Central memory CD8-positive, alpha-beta T cell (primary cell): ENCODE results near the gene KNTC1.
"Not testable (repeated sequence)": the region's sequence is repeated elsewhere in the genome, so short reads cannot be mapped to it uniquely, and the experiment has no call there.

Source experiments
- ATAC-seq: fragments of 150-1000 bp; cut with Tn5 transposase; replicated peaks from 2 replicates; pipeline ENCODE4 v1.10.0; 2022; ENCODE audit warnings: mild to moderate bottlenecking, moderate FRiP score, moderate number of reproducible peaks; ENCODE audit not compliant: poor library complexity, severe bottlenecking; ENCODE audit errors: extremely low read depth
- DNase-seq, 2 donors: peaks; one replicate each; pipeline ENCODE4 v3.0.0; 2021; ENCODE audit warnings: low spot score in 2 of 2
- H3K27ac Mint-ChIP-seq: one replicate; pipeline ENCODE4 v1.8.0; 2022; ENCODE audit warnings: low read depth, mild to moderate bottlenecking, moderate library complexity, mixed read lengths
- H3K27me3 Mint-ChIP-seq: one replicate; pipeline ENCODE4 v1.8.0; 2022; ENCODE audit warnings: mixed read lengths
- H3K36me3 Mint-ChIP-seq: one replicate; pipeline ENCODE4 v1.8.0; 2022; ENCODE audit warnings: mild to moderate bottlenecking, moderate library complexity, mixed read lengths; ENCODE audit not compliant: insufficient read depth
- H3K4me1 Mint-ChIP-seq: one replicate; pipeline ENCODE4 v1.8.0; 2022; ENCODE audit warnings: mixed read lengths
- H3K4me3 Mint-ChIP-seq: one replicate; pipeline ENCODE4 v1.8.0; 2022; ENCODE audit warnings: mild to moderate bottlenecking, moderate library complexity, mixed read lengths
- H3K9me3 Mint-ChIP-seq: one replicate; pipeline ENCODE4 v1.8.0; 2022; ENCODE audit warnings: mixed read lengths

KNTC1 gene

GRCh38 chr12:122537021-122537420 is 10.0 kb downstream of the KNTC1 start:
- H3K27me3 Mint-ChIP-seq = no peaks in the 10 kb centered on the region
- no peak overlapping the region for H3K4me3 Mint-ChIP-seq
- no peaks in the 10 kb centered on the region for H3K9me3 Mint-ChIP-seq
- peaks cover 11% of the 10 kb centered on the region for H3K36me3 Mint-ChIP-seq
- no peak for ATAC-seq
- H3K4me1 Mint-ChIP-seq = no peaks in the 10 kb centered on the region
- H3K27ac Mint-ChIP-seq = no peak overlapping the region
- no peak for DNase-seq

DNA sequence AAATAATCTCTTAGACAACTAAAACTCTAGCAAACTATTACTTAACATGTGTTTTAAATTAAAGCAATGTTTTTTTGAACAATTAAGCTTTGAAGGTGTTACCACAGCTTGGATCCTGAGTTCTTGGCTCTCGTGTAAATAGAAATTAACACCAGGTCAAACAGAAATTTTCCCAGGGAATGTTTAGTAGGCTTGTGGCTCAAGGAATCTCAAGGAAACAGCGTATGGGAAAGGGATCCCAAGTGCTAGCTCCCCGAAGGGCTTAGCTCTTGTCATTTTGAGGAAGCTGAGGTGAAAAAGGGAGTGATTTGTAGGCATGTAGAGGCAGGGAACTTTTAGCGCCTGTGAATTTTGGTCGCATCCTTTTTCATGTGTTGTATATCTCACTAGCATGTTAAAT is 11.4 kb downstream of the KNTC1 start:
- H3K9me3 Mint-ChIP-seq = no peaks in the 10 kb centered on the region
- no peaks in the 10 kb centered on the region for H3K27me3 Mint-ChIP-seq
- peaks cover 14% of the 10 kb centered on the region for H3K36me3 Mint-ChIP-seq
- no peak for DNase-seq
- ATAC-seq = no peak
- H3K4me1 Mint-ChIP-seq = no peaks in the 10 kb centered on the region
- H3K27ac Mint-ChIP-seq = no peak overlapping the region
- no peak overlapping the region for H3K4me3 Mint-ChIP-seq

- ATAC-seq = no peak
- Mint-ChIP-seq H3K27ac (no peak overlapping the region), H3K36me3 (peaks cover 23% of the 10 kb centered on the region), H3K27me3 (no peaks in the 10 kb centered on the region), H3K4me1 (no peaks in the 10 kb centered on the region), H3K9me3 (no peaks in the 10 kb centered on the region), H3K4me3 (no peak overlapping the region)
- no peak for DNase-seq
Observed at GRCh38 chr12:122544537-122544936, 17.5 kb downstream of the KNTC1 start.

DNA sequence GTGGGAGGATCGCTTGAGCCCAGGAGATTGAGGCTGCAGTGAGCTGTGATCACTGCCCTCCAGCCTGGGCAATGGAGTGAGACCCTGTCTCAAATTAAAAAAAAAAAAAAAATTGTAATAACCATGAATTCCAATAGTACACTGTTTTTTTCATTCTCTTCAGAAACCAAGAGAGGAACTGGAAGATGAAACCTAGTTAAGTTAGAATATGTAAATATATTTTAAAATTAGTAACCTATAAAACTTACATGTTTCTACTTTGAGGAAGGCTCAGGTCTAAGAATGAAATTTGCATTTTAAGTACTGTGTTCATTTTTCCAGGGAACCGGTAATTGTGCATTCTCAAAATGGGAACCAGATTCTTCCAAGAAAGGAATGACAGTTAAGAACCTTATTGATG is 18.8 kb downstream of the KNTC1 start:
- DNase-seq (no peak), ATAC-seq (no peak)
- Mint-ChIP-seq H3K4me1 (no peaks in the 10 kb centered on the region), H3K27ac (no peak overlapping the region), H3K9me3 (no peaks in the 10 kb centered on the region), H3K36me3 (peaks cover 21% of the 10 kb centered on the region), H3K4me3 (no peak overlapping the region), H3K27me3 (no peaks in the 10 kb centered on the region)

GRCh38 chr12:122547330-122547729 is 20.3 kb downstream of the KNTC1 start:
- Mint-ChIP-seq H3K27me3 (no peaks in the 10 kb centered on the region), H3K4me3 (no peak overlapping the region), H3K36me3 (peaks cover 24% of the 10 kb centered on the region), H3K4me1 (no peaks in the 10 kb centered on the region), H3K27ac (no peak overlapping the region), H3K9me3 (no peaks in the 10 kb centered on the region)
- DNase-seq = no peak
- no peak for ATAC-seq

GRCh38 chr12:122558745-122559641 is 31.9 kb downstream of the KNTC1 start:
- H3K27ac Mint-ChIP-seq = no peak overlapping the region

DNA sequence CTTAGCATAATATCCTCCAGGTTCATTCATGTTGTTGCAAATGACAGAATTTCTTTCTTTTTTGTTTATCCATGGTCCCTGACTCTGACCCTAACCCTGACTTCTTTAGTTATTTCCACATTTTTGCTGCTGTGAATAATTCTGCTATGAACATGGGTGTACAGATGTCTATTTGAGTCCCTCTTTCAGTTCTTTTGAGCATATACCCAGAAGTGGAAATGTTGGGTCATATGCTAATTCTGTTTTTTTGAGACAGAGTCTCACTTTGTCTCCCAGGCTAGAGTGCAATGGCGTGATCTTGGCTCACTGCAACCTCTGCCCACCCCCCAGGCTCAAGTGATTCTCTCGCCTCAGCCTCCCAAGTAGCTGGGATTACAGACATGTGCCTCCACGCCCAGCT is 33.1 kb downstream of the KNTC1 start:
- no peak for ATAC-seq

More at GRCh38 chr12:122558745-122559641, 31.9 kb downstream of the KNTC1 start:
- no peaks in the 10 kb centered on the region for H3K27me3 Mint-ChIP-seq
- no peaks in the 10 kb centered on the region for H3K9me3 Mint-ChIP-seq
- no peak overlapping the region for H3K4me3 Mint-ChIP-seq
- no peak for DNase-seq
- no peak for ATAC-seq
- no peaks in the 10 kb centered on the region for H3K4me1 Mint-ChIP-seq
- H3K36me3 Mint-ChIP-seq = peaks cover 25% of the 10 kb centered on the region

GRCh38 chr12:122563361-122563760 is 36.3 kb downstream of the KNTC1 start:
- peaks cover 24% of the 10 kb centered on the region for H3K36me3 Mint-ChIP-seq
- H3K27me3 Mint-ChIP-seq = no peaks in the 10 kb centered on the region
- no peak overlapping the region for H3K4me3 Mint-ChIP-seq
- no peak for DNase-seq
- no peak for ATAC-seq
- H3K9me3 Mint-ChIP-seq = no peaks in the 10 kb centered on the region
- H3K27ac Mint-ChIP-seq = no peak overlapping the region
- H3K4me1 Mint-ChIP-seq = no peaks in the 10 kb centered on the region

More for the DNA sequence above, 33.1 kb downstream of the KNTC1 start:
- no peaks in the 10 kb centered on the region for H3K9me3 Mint-ChIP-seq
- peak overlapping the region; percentile 44 for H3K27ac Mint-ChIP-seq
- DNase-seq = no peak
- no peaks in the 10 kb centered on the region for H3K4me1 Mint-ChIP-seq
- H3K4me3 Mint-ChIP-seq = no peak overlapping the region
- H3K27me3 Mint-ChIP-seq = no peaks in the 10 kb centered on the region
- peaks cover 25% of the 10 kb centered on the region for H3K36me3 Mint-ChIP-seq

DNA sequence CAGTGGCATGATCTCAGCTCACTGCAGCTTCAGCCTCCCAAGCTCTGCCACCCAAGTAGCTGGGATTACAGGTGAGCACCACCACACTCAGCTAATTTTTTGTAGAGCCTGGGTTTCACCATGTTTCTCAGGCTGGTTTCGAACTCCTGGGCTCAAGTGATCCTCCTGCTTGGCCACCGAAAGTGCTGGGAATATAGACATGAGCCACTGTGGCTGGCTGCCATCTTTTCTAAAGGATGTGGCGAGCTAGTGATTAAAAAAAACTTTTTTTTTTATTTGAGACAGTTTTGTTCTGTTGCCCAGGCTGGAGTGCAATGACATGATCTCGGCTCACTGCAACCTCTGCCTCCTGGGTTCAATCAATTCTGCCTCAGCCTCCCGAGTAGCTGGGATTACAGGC is 39.8 kb downstream of the KNTC1 start:
- H3K4me1 Mint-ChIP-seq, H3K9me3 Mint-ChIP-seq, ATAC-seq, H3K4me3 Mint-ChIP-seq, H3K27me3 Mint-ChIP-seq, DNase-seq, H3K27ac Mint-ChIP-seq: not testable (repeated sequence)
- H3K36me3 Mint-ChIP-seq = peaks cover 27% of the 10 kb centered on the region

GRCh38 chr12:122569288-122569687 is 42.2 kb downstream of the KNTC1 start:
- H3K9me3 Mint-ChIP-seq = no peaks in the 10 kb centered on the region
- H3K36me3 Mint-ChIP-seq = peaks cover 21% of the 10 kb centered on the region

DNA sequence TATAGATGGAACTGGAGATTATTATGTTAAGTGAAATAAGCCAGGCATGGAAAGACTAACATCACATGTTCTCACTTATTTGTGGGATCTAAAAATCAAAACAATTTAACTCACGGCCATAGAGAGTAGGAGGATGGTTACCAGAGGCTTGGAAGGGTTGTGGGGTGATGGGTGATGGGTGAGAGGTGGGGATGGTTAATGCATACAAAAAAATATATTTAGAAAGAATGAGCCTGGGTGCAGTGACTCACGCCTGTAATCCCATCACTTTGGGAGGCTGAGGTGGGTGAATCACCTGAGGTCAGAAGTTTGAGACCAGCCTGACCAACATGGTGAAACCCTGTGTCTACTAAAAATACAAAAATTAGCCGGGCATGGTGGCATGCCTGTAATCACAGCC is 43.0 kb downstream of the KNTC1 start:
- H3K27me3 Mint-ChIP-seq, H3K4me3 Mint-ChIP-seq, ATAC-seq, H3K9me3 Mint-ChIP-seq, H3K4me1 Mint-ChIP-seq, DNase-seq, H3K27ac Mint-ChIP-seq: not testable (repeated sequence)
- peaks cover 23% of the 10 kb centered on the region for H3K36me3 Mint-ChIP-seq

More at GRCh38 chr12:122569288-122569687, 42.2 kb downstream of the KNTC1 start:
- DNase-seq (no peak), ATAC-seq (no peak)
- H3K27ac Mint-ChIP-seq = no peak overlapping the region
- no peak overlapping the region for H3K4me3 Mint-ChIP-seq
- no peaks in the 10 kb centered on the region for H3K4me1 Mint-ChIP-seq
- no peaks in the 10 kb centered on the region for H3K27me3 Mint-ChIP-seq

GRCh38 chr12:122571821-122572220 is 44.8 kb downstream of the KNTC1 start:
- Mint-ChIP-seq H3K36me3 (peaks cover 34% of the 10 kb centered on the region), H3K4me1 (no peaks in the 10 kb centered on the region), H3K4me3 (no peak overlapping the region), H3K27me3 (no peaks in the 10 kb centered on the region), H3K27ac (no peak overlapping the region), H3K9me3 (no peaks in the 10 kb centered on the region)
- ATAC-seq (no peak), DNase-seq (no peak)

DNA sequence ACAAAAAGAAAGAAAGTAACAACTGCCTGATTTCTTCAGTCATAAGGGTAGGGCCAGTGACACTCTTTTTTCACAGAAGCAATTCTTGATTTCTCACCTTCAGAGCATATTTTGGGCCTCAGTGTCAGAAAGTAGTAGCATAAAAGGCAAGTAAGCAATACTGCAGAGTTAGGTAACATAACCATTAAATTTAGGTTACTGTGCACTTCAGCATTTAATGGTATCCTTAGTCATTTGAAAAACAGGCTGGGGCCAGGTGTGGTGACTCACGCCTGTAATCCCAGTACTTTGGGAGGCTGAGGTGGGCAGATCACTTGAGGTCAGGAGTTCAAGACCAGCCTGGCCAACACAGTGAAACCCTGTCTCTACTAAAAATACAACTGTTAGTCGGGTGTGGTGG is 56.2 kb downstream of the KNTC1 start:
- not testable (repeated sequence) for H3K4me3 Mint-ChIP-seq, H3K27ac Mint-ChIP-seq, H3K36me3 Mint-ChIP-seq, H3K9me3 Mint-ChIP-seq, H3K27me3 Mint-ChIP-seq, DNase-seq, ATAC-seq, H3K4me1 Mint-ChIP-seq
